Measurements from ENCODE around the gene SERGEF. TPM values are rescaled to one million over a fixed set of nuclear protein-coding genes. Genes with fewer than 3 reads are reported as not detected.

The SERGEF gene
- total and polyA plus RNA-seq, 8 donors, result 9.3 to 158 (median 73.5) TPM; not detected in 1

- 73 to 76% (median 75%) methylated on average over 19 of the region's 19 CpGs for WGBS, 5 donors
These were observed 248.2 kb downstream of the SERGEF start for GRCh38 chr11:17764446-17765218.

GRCh38 chr11:17763703-17764102 lies 249.1 kb downstream of the SERGEF start:
- no peak for DNase-seq
- intact Hi-C loops (cut with DNase I; ENCODE audit: low total_unique reads), result no loop called here

More at GRCh38 chr11:17764446-17765218, 248.2 kb downstream of the SERGEF start:
- Histone ChIP-seq H3K9me3 (no peaks in the 10 kb centered on the region), H3K36me3 (no peaks in the 10 kb centered on the region), H3K4me1 (no peaks in the 10 kb centered on the region), H3K27ac (no peak overlapping the region), H3K4me3 (no peak overlapping the region), H3K27me3 (peaks cover 0 to 7% (median 0%) of the 10 kb centered on the region in 3 donors)
- DNase-seq, result peak in 1 of 2 donors; percentile 17
- TF ChIP-seq POLR2AphosphoS5 (IDR thresholded peaks at IDR 0.05) (no peak), EP300 (IDR thresholded peaks at IDR 0.05) (no peak), CTCF (IDR thresholded peaks at IDR 0.05) (no peak), POLR2A (IDR thresholded peaks at IDR 0.05) (no peak)
- intact Hi-C loops (cut with DNase I; ENCODE audit: low total_unique reads), result no loop called here

GRCh38 chr11:17763244-17763643 lies 249.6 kb downstream of the SERGEF start:
- Histone ChIP-seq H3K4me3 (no peak overlapping the region), H3K27ac (no peak overlapping the region), H3K27me3 (peaks cover 0 to 7% (median 0%) of the 10 kb centered on the region in 3 donors), H3K4me1 (no peaks in the 10 kb centered on the region), H3K36me3 (no peaks in the 10 kb centered on the region), H3K9me3 (peaks cover 0 to 6% (median 0%) of the 10 kb centered on the region in 4 donors)
- intact Hi-C loops (cut with DNase I; ENCODE audit: low total_unique reads), result no loop called here
- no peak for DNase-seq
- TF ChIP-seq POLR2A (IDR thresholded peaks at IDR 0.05) (no peak), CTCF (IDR thresholded peaks at IDR 0.05) (no peak), EP300 (IDR thresholded peaks at IDR 0.05) (no peak), POLR2AphosphoS5 (IDR thresholded peaks at IDR 0.05) (no peak)
- 73 to 87% (median 78%) methylated on average over 7 of the region's 7 CpGs for WGBS, 5 donors

More at GRCh38 chr11:17763703-17764102, 249.1 kb downstream of the SERGEF start:
- WGBS, 5 donors, result 54 to 67% (median 59%) methylated on average over 3 of the region's 3 CpGs
- no peak for TF ChIP-seq POLR2A (IDR thresholded peaks at IDR 0.05)
- TF ChIP-seq EP300 (IDR thresholded peaks at IDR 0.05), result no peak
- no peak for TF ChIP-seq POLR2AphosphoS5 (IDR thresholded peaks at IDR 0.05)
- no peak for TF ChIP-seq CTCF (IDR thresholded peaks at IDR 0.05)
- no peaks in the 10 kb centered on the region for H3K4me1 ChIP-seq
- no peak overlapping the region for H3K27ac ChIP-seq
- H3K27me3 ChIP-seq, result peaks cover 0 to 7% (median 0%) of the 10 kb centered on the region in 3 donors
- H3K4me3 ChIP-seq, result no peak overlapping the region
- H3K36me3 ChIP-seq, result no peaks in the 10 kb centered on the region
- H3K9me3 ChIP-seq, result peaks cover 0 to 4% (median 0%) of the 10 kb centered on the region in 4 donors

GRCh38 chr11:17762309-17762974 lies 250.4 kb downstream of the SERGEF start:
- intact Hi-C loops (cut with DNase I; ENCODE audit: low total_unique reads), result no loop called here
- Histone ChIP-seq H3K4me3 (no peak overlapping the region), H3K9me3 (peaks cover 0 to 6% (median 0%) of the 10 kb centered on the region in 4 donors), H3K4me1 (no peaks in the 10 kb centered on the region), H3K27ac (no peak overlapping the region), H3K27me3 (peaks cover 0 to 7% (median 0%) of the 10 kb centered on the region in 3 donors), H3K36me3 (no peaks in the 10 kb centered on the region)
- no peak for TF ChIP-seq POLR2A (IDR thresholded peaks at IDR 0.05)
- TF ChIP-seq CTCF (IDR thresholded peaks at IDR 0.05), result no peak
- no peak for TF ChIP-seq POLR2AphosphoS5 (IDR thresholded peaks at IDR 0.05)
- no peak for TF ChIP-seq EP300 (IDR thresholded peaks at IDR 0.05)
- 84 to 92% (median 89%) methylated on average over 16 to 17 of the region's 17 CpGs for WGBS, 5 donors
- DNase-seq, result no peak
